Neuronal stem cell (in vitro differentiated cells): Measurements from ENCODE around the gene APBA1.

ENCODE experiments used
- DNase-seq: peaks from one replicate; pipeline ENCODE4 v3.0.0-alpha.2; 2013; ENCODE audit warnings: low spot score
- H2AFZ ChIP-seq: one replicate; pipeline ENCODE4 v1.6.1; 2013; ENCODE audit warnings: mild to moderate bottlenecking, low read length, inconsistent platforms
- H2AK5ac ChIP-seq: 2 replicates; pipeline ENCODE4 v1.6.1; 2013; ENCODE audit warnings: low read depth, mild to moderate bottlenecking, inconsistent platforms, low read length, moderate library complexity, mixed read lengths
- H2BK120ac ChIP-seq: 2 replicates; pipeline ENCODE4 v1.6.1; 2013; ENCODE audit warnings: low read depth, mild to moderate bottlenecking, inconsistent platforms, low read length, moderate library complexity, mixed read lengths
- H2BK12ac ChIP-seq: one replicate; pipeline ENCODE4 v1.6.1; 2013; ENCODE audit warnings: low read length, inconsistent platforms
- H2BK15ac ChIP-seq: 2 replicates; pipeline ENCODE4 v1.6.1; 2013; ENCODE audit warnings: mild to moderate bottlenecking, low read length, inconsistent platforms, mixed read lengths
- H2BK5ac ChIP-seq: one replicate; pipeline ENCODE4 v1.6.1; 2013; ENCODE audit warnings: inconsistent platforms, mild to moderate bottlenecking, low read length, moderate library complexity
- H3K14ac ChIP-seq: one replicate; pipeline ENCODE4 v1.6.1; 2013; ENCODE audit warnings: low read length, inconsistent platforms
- H3K18ac ChIP-seq: 2 replicates; pipeline ENCODE4 v1.6.1; 2013; ENCODE audit warnings: low read length, inconsistent platforms
- H3K23ac ChIP-seq: 2 replicates; pipeline ENCODE4 v1.6.1; 2013; ENCODE audit warnings: low read depth, mild to moderate bottlenecking, mixed read lengths, low read length, inconsistent platforms; ENCODE audit not compliant: poor library complexity
- H3K27ac ChIP-seq: replicated peaks from 3 replicates; pipeline ENCODE4 v1.5.1; 2013; ENCODE audit warnings: low read length, inconsistent platforms
- H3K27me3 ChIP-seq, 3 experiments: 2 replicates each; pipeline ENCODE4 v1.6.1; 2013; ENCODE audit warnings: low read length in 3 of 3, mild to moderate bottlenecking in 2 of 3, inconsistent platforms in 1 of 3, low read depth in 1 of 3, mixed read lengths in 1 of 3, moderate library complexity in 1 of 3; ENCODE audit not compliant: control insufficient read depth in 3 of 3, insufficient read depth in 3 of 3
- H3K36me3 ChIP-seq, 2 donors: replicated peaks in 1 of 2; 2 replicates each; pipeline ENCODE4 v1.6.1; 2013; ENCODE audit warnings: low read length in 2 of 2; ENCODE audit not compliant: control insufficient read depth in 2 of 2, insufficient read depth in 2 of 2
- H3K4ac ChIP-seq: 2 replicates; pipeline ENCODE4 v1.6.1; 2013; ENCODE audit warnings: inconsistent platforms, mild to moderate bottlenecking, low read length, moderate library complexity
- H3K4me1 ChIP-seq, 2 donors: 1 replicate in 1 of 2; 2 replicates in 1 of 2; pipeline ENCODE4 v1.6.1; 2013; ENCODE audit warnings: low read length in 2 of 2, low read depth in 1 of 2; ENCODE audit not compliant: control insufficient read depth in 2 of 2, insufficient read depth in 1 of 2
- H3K4me2 ChIP-seq: one replicate; pipeline ENCODE4 v1.6.1; 2013; ENCODE audit warnings: mild to moderate bottlenecking, low read length, inconsistent platforms; ENCODE audit not compliant: insufficient read depth, poor library complexity, severe bottlenecking
- H3K4me3 ChIP-seq, 2 donors: 2 replicates each; pipeline ENCODE4 v1.5.1; 2013; ENCODE audit warnings: low read length in 2 of 2, mild to moderate bottlenecking in 2 of 2, inconsistent platforms in 1 of 2, moderate library complexity in 1 of 2
- H3K79me1 ChIP-seq: one replicate; pipeline ENCODE4 v1.6.1; 2013; ENCODE audit warnings: low read depth, mild to moderate bottlenecking, inconsistent platforms, low read length, moderate library complexity
- H3K9ac ChIP-seq: one replicate; pipeline ENCODE4 v1.6.1; 2013; ENCODE audit warnings: mild to moderate bottlenecking, low read depth, low read length, inconsistent platforms; ENCODE audit not compliant: poor library complexity
- H3K9me3 ChIP-seq, 2 donors: replicated peaks in 1 of 2; 2 replicates each; pipeline versions ENCODE3 to v1.6.1; 2013; ENCODE audit warnings: low read length in 2 of 2, mild to moderate bottlenecking in 2 of 2, inconsistent platforms in 1 of 2, low read depth in 1 of 2, mixed read lengths in 1 of 2, moderate library complexity in 1 of 2; ENCODE audit not compliant: control insufficient read depth in 2 of 2, insufficient read depth in 1 of 2
- H4K8ac ChIP-seq: one replicate; pipeline ENCODE4 v1.6.1; 2013; ENCODE audit warnings: low read depth, mild to moderate bottlenecking, inconsistent platforms, low read length, moderate library complexity
- H4K91ac ChIP-seq: one replicate; pipeline ENCODE4 v1.6.1; 2013; ENCODE audit warnings: low read length, low read depth, mild to moderate bottlenecking, inconsistent platforms; ENCODE audit not compliant: poor library complexity
- WGBS, 2 donors: extraction: QIAGEN DNeasy Blood & Tissue Kit; methylation state at CpG; one replicate each; pipeline ENCODE4 v1.1.7; 2013; ENCODE audit warnings: missing lambda C conversion rate in 2 of 2, mixed read lengths in 1 of 2; ENCODE audit not compliant: insufficient read length in 2 of 2, insufficient replicate concordance in 1 of 2; ENCODE audit errors: extremely low coverage in 2 of 2; 5-methylcytosine and 5-hydroxymethylcytosine counted together

APBA1 gene

GRCh38 chr9:69421908-69422801 lies 250.0 kb downstream of the APBA1 start:
- Histone ChIP-seq H3K4me1 (peaks cover 0 to 9% of the 10 kb centered on the region in 2 donors), H2BK15ac (no peak overlapping the region), H3K27me3 (no peaks in the 10 kb centered on the region), H3K27ac (no peak overlapping the region), H2AFZ (no peak overlapping the region), H3K23ac (no peak overlapping the region), H2BK120ac (no peak overlapping the region), H2BK12ac (peak overlapping the region; percentile 25), H2AK5ac (no peak overlapping the region), H3K36me3 (no peaks in the 10 kb centered on the region), H3K14ac (no peak overlapping the region), H3K4me2 (no peak overlapping the region), H3K9me3 (peaks cover 0 to 7% of the 10 kb centered on the region in 2 donors), H3K9ac (no peak overlapping the region), H3K4me3 (no peak overlapping the region), H3K18ac (peak overlapping the region; percentile 6), H4K91ac (no peak overlapping the region), H4K8ac (no peak overlapping the region), H3K79me1 (no peaks in the 10 kb centered on the region), H3K4ac (no peak overlapping the region), H2BK5ac (no peak overlapping the region)
- no CpG with 5 or more reads among the region's 16 CpGs for WGBS, 2 donors
- DNase-seq: peak; percentile 78

GRCh38 chr9:69420611-69421270 lies 251.4 kb downstream of the APBA1 start:
- Histone ChIP-seq H2BK12ac (no peak overlapping the region), H2BK120ac (no peak overlapping the region), H2AK5ac (peak overlapping the region; percentile 82), H3K4me2 (no peak overlapping the region), H4K8ac (no peak overlapping the region), H3K9me3 (peaks cover 0 to 7% of the 10 kb centered on the region in 2 donors), H3K4ac (no peak overlapping the region), H3K4me1 (peaks cover 0 to 4% of the 10 kb centered on the region in 2 donors), H2AFZ (no peak overlapping the region), H3K27me3 (no peaks in the 10 kb centered on the region), H4K91ac (no peak overlapping the region), H3K18ac (no peak overlapping the region), H3K36me3 (no peaks in the 10 kb centered on the region), H3K79me1 (no peaks in the 10 kb centered on the region), H3K9ac (no peak overlapping the region), H3K4me3 (no peak overlapping the region), H2BK15ac (no peak overlapping the region), H2BK5ac (no peak overlapping the region), H3K27ac (no peak overlapping the region), H3K23ac (no peak overlapping the region), H3K14ac (no peak overlapping the region)
- no CpG with 5 or more reads among the region's 10 CpGs for WGBS, 2 donors
- DNase-seq: no peak

DNA sequence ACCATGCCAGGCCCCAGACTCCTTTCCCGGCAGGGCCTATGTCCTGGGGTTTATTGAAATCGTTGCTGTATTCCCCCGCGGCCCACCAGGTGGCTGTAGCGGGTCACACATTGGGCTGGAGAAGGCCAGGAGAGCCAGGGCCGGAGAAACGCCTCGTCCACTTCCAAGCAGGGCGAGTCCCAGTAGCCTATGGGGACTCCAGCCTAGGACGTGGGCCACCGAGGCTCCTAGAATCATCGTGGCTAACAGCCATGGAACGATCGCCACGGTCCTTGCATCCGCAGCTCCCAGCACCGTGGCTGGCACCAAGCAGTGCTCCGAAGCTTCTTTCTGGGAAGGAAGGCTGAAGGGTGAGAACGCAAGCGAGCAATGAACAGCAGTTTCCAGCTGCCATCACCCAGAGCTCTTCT lies 259.4 kb downstream of the APBA1 start:
- Histone ChIP-seq H3K14ac (no peak overlapping the region), H3K27ac (no peak overlapping the region), H2BK12ac (peak overlapping the region; percentile 68), H2BK5ac (peak overlapping the region; percentile 12), H3K9ac (no peak overlapping the region), H3K79me1 (no peaks in the 10 kb centered on the region), H3K18ac (no peak overlapping the region), H4K8ac (no peak overlapping the region), H3K23ac (no peak overlapping the region), H2BK15ac (no peak overlapping the region), H3K4me2 (no peak overlapping the region), H2AK5ac (no peak overlapping the region), H2BK120ac (no peak overlapping the region), H3K36me3 (no peaks in the 10 kb centered on the region), H3K4me3 (peak overlapping the region in 1 of 2 donors; percentile 27), H4K91ac (no peak overlapping the region), H3K4ac (no peak overlapping the region), H3K9me3 (peaks cover 0 to 3% of the 10 kb centered on the region in 2 donors), H2AFZ (peak overlapping the region; percentile 84), H3K4me1 (peaks cover 0 to 7% of the 10 kb centered on the region in 2 donors), H3K27me3 (no peaks in the 10 kb centered on the region)
- no CpG with 5 or more reads among the region's 20 CpGs for WGBS, 2 donors
- DNase-seq: peak; percentile 58
